Esophagus muscularis mucosa (tissue), 4 donors: ENCODE data around the gene CST4.
"Not testable (repeated sequence)": the region's sequence is repeated elsewhere in the genome, so short reads cannot be mapped to it uniquely, and the experiment has no call there.

ENCODE experiments used
- EP300 ChIP-seq: sonication (generic); formaldehyde crosslinking; IDR thresholded peaks from one replicate; pipeline ENCODE4 v1.6.1; 2017; ENCODE audit warnings: antibody characterized with exemption
- POLR2A ChIP-seq: fragments of 450-650 bp; IDR thresholded peaks from one replicate; pipeline ENCODE4 v1.6.1; 2017; ENCODE audit warnings: antibody characterized with exemption, moderate library complexity, mild to moderate bottlenecking, low read depth
- POLR2AphosphoS5 ChIP-seq, 2 donors: sonication (generic); formaldehyde crosslinking; IDR thresholded peaks; one replicate each; pipeline ENCODE4 v1.6.1; 2017; ENCODE audit warnings: antibody characterized with exemption in 2 of 2
- TF ChIP-seq, protein P1 (sequence below), 3 experiments: fragments of 200-600 bp in 2 of 3; fragments of 450-650 bp in 1 of 3; sonication (generic) in 2 of 3; IDR thresholded peaks; one replicate each; pipeline ENCODE4 v1.5.1; 2017 to 2019; ENCODE audit warnings: antibody characterized with exemption in 3 of 3, mild to moderate bottlenecking in 2 of 3, moderate library complexity in 1 of 3

DNA sequence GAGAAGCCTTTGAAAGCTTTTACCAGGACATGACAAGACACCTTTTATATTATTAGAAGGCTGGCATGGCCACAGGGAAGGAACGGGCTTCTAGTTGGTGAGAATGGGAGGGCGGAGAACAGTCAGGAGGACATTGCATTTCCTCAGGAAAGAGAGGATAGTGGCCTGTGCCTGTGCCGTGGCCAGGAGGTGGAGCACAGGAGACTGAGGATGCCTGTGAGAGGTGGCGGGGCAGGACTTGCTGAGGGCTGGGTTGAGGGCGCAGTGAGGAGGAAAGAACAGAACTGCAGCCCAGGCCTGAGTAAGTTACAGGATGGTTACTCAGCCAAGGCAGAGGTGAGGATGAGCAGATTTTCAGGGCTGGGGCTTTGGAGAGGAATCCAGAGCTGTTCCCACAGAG lies 34.0 kb upstream of the CST4 start:
- TF ChIP-seq POLR2AphosphoS5 (IDR thresholded peaks at IDR 0.05); POLR2A; EP300: not testable (repeated sequence)
- TF ChIP-seq, protein P1, sequence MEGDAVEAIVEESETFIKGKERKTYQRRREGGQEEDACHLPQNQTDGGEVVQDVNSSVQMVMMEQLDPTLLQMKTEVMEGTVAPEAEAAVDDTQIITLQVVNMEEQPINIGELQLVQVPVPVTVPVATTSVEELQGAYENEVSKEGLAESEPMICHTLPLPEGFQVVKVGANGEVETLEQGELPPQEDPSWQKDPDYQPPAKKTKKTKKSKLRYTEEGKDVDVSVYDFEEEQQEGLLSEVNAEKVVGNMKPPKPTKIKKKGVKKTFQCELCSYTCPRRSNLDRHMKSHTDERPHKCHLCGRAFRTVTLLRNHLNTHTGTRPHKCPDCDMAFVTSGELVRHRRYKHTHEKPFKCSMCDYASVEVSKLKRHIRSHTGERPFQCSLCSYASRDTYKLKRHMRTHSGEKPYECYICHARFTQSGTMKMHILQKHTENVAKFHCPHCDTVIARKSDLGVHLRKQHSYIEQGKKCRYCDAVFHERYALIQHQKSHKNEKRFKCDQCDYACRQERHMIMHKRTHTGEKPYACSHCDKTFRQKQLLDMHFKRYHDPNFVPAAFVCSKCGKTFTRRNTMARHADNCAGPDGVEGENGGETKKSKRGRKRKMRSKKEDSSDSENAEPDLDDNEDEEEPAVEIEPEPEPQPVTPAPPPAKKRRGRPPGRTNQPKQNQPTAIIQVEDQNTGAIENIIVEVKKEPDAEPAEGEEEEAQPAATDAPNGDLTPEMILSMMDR (IDR thresholded peaks at IDR 0.05): not testable (repeated sequence)
